Activated naive CD4-positive, alpha-beta T cell treated with anti-CD3 and anti-CD28 coated beads, Interleukin-2, amount 50 U/mL, for 72 hours (primary cell): ENCODE measurements around the gene BEST4. TPM values are rescaled to one million over a fixed set of nuclear protein-coding genes. Genes with fewer than 3 reads are reported as not detected.
A peak's percentile ranks its signal among the peaks of the same experiment; 100 is the strongest.
"Not testable (repeated sequence)": the region's sequence is repeated elsewhere in the genome, so short reads cannot be mapped to it uniquely, and the experiment has no call there.

Experiments used
- ATAC-seq, 2 donors: fragments of 150-1000 bp; cut with Tn5 transposase; 2 replicates each; pipeline ENCODE4 v1.10.0; 2021; ENCODE audit warnings: mild to moderate bottlenecking in 2 of 2, moderate library complexity in 2 of 2
- DNase-seq, 2 donors: peaks; one replicate each; pipeline ENCODE4 v3.0.0; 2021 to 2022; ENCODE audit warnings: low spot score in 2 of 2
- H3K27ac Mint-ChIP-seq, 2 donors: one replicate each; pipeline ENCODE4 v1.8.0; 2022; ENCODE audit warnings: mild to moderate bottlenecking in 2 of 2, mixed read lengths in 2 of 2
- H3K36me3 Mint-ChIP-seq, 2 donors: one replicate each; pipeline ENCODE4 v1.8.0; 2022; ENCODE audit warnings: mixed read lengths in 2 of 2
- H3K9me3 Mint-ChIP-seq, 2 donors: one replicate each; pipeline ENCODE4 v1.8.0; 2022; ENCODE audit warnings: mixed read lengths in 2 of 2
- total RNA-seq, 2 donors: library from RNA; stranded (reverse); gene quantifications; one replicate each; pipeline ENCODE4 v1.2.3, GENCODE V29; 2022

BEST4 gene
- total RNA-seq, 2 donors from 2014 or later = 0.80 to 1.8 TPM

GRCh38 chr1:44822131-44822701, 34.2 kb upstream of the BEST4 start:
- Mint-ChIP-seq H3K27ac (no peak overlapping the region), H3K36me3 (peaks cover 0 to 12% of the 10 kb centered on the region in 2 donors), H3K9me3 (no peaks in the 10 kb centered on the region)
- DNase-seq = no peak
- no peak for ATAC-seq

GRCh38 chr1:44821240-44821715, 33.3 kb upstream of the BEST4 start:
- H3K27ac Mint-ChIP-seq = peak overlapping the region in 1 of 2 donors; percentile 99
- DNase-seq (no peak), ATAC-seq (no peak)
- peaks cover 0 to 15% of the 10 kb centered on the region in 2 donors for H3K36me3 Mint-ChIP-seq
- H3K9me3 Mint-ChIP-seq = no peaks in the 10 kb centered on the region

GRCh38 chr1:44820328-44821239, 32.6 kb upstream of the BEST4 start:
- peaks cover under 1 to 15% of the 10 kb centered on the region in 2 donors for H3K36me3 Mint-ChIP-seq
- ATAC-seq (peak in 1 of 2 donors; percentile 0), DNase-seq (no peak)
- no peaks in the 10 kb centered on the region for H3K9me3 Mint-ChIP-seq
- peak overlapping the region; percentile 99 to 100 for H3K27ac Mint-ChIP-seq

GRCh38 chr1:44819608-44820327, 31.8 kb upstream of the BEST4 start:
- peak overlapping the region; percentile 99 to 100 for H3K27ac Mint-ChIP-seq
- peak; percentile 88 to 91 for ATAC-seq

GRCh38 chr1:44819196-44819607, 31.2 kb upstream of the BEST4 start:
- DNase-seq = no peak
- Mint-ChIP-seq H3K9me3 (no peaks in the 10 kb centered on the region), H3K27ac (peak overlapping the region; percentile 99 to 100), H3K36me3 (peaks cover 13 to 26% of the 10 kb centered on the region in 2 donors)
- no peak for ATAC-seq

More at GRCh38 chr1:44819608-44820327, 31.8 kb upstream of the BEST4 start:
- peak; percentile 80 to 89 for DNase-seq
- Mint-ChIP-seq H3K9me3 (no peaks in the 10 kb centered on the region), H3K36me3 (peaks cover 9 to 23% of the 10 kb centered on the region in 2 donors)

GRCh38 chr1:44817771-44818495, 30.0 kb upstream of the BEST4 start:
- DNase-seq (no peak), ATAC-seq (no peak)
- Mint-ChIP-seq H3K27ac (peak overlapping the region; percentile 73 to 99), H3K36me3 (peaks cover 16 to 26% of the 10 kb centered on the region in 2 donors), H3K9me3 (no peaks in the 10 kb centered on the region)

DNA sequence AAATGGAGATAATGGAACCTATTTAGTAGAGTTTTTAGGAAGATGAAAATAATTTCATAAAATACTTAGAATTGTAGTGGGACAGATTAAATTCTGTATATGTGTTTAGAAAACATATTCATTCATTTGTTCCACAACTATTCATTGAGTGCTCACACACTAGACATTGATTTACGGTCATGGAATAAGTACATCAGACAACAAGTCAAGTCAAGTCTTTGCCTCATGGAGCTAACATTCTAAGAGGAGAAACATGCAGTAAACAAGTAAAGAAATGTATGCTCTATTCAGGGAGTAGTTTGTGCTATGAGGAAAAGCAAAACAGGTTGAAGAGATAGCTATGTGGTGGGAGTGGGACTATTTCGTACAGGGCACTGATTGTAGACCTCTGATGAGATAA, 29.3 kb upstream of the BEST4 start:
- no peaks in the 10 kb centered on the region for H3K9me3 Mint-ChIP-seq
- no peak for ATAC-seq
- DNase-seq = no peak
- H3K27ac Mint-ChIP-seq = peak overlapping the region; percentile 13 to 99
- H3K36me3 Mint-ChIP-seq = peaks cover 16 to 26% of the 10 kb centered on the region in 2 donors

DNA sequence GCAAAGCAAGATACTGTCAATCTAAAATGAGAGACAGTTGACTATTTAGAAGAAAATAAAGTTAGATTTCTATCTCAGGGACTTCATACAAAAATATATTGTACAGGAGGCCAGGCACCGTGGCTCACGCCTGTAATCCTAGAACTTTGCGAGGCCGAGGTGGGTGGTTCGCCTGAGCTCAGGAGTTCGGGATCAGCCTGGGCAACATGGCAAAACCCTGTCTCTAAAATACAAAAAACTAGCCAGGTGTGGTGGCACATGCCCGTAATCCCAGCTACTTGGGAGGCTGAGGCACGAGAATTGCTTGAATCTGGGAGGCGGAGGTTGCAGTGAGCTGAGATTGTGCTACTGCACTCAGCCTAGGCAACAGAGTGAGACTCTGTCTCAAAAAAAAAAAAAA, 28.0 kb upstream of the BEST4 start:
- peaks cover 16 to 34% of the 10 kb centered on the region in 2 donors for H3K36me3 Mint-ChIP-seq
- not testable (repeated sequence) for ATAC-seq, DNase-seq, H3K9me3 Mint-ChIP-seq
- peak overlapping the region; percentile 96 for H3K27ac Mint-ChIP-seq

DNA sequence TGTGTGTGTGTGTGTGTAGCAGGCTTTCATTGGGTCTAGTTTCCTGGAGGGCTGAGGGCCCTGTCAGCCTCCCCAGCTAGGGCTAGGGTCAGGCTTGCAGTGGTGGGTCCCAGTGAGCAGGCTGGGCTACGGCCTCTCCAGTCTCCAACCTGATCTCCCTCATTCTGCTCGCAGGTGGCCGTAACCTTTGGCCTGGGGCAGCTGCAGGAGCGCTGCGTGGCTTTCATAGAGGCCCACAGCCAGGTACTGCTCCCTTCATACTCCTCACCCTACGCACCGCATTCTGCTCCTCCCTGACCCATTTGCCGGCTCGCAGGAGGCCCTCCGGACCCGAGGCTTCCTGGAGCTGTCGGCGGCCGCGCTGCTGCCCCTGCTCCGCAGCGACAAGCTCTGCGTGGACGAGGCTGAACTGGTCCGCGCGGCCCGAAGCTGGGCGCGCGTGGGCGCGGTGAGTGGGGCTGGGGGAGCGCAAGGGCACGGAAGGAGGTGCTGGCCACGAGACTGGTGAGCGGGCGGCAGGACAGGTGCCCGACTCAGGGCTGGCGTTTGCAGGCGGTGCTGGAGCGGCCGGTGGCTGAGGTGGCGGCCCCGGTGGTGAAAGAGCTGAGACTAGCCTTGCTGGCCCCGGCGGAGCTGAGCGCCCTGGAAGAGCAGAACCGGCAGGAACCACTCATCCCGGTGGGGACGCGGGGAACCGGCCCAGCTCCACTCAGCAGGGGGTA, 25.0 kb upstream of the BEST4 start:
- peak overlapping the region in 1 of 2 donors; percentile 97 for H3K27ac Mint-ChIP-seq
- H3K36me3 Mint-ChIP-seq = peaks cover 16 to 30% of the 10 kb centered on the region in 2 donors
- no peaks in the 10 kb centered on the region for H3K9me3 Mint-ChIP-seq
- DNase-seq (no peak), ATAC-seq (no peak)

DNA sequence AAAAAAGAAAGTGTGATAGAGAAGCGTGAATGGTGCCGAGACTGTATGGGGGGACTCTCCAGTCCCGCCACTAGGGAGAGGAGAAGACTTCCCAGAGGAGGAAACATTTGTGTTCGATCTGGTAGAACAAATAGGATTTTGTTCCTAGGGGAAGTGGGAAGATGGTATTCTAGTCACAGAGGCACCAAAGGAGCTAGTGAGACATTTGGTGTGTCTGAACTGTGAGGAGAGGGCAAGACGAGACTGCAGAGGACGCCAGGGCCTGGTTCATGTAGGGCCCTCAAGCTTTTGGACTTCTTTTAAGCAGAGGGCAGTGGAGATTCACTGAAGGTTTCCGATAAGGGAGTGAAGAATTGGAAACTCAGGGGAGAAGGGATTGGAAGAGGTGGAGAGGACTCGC, 23.3 kb upstream of the BEST4 start:
- ATAC-seq (no peak), DNase-seq (no peak)
- no peaks in the 10 kb centered on the region for H3K9me3 Mint-ChIP-seq
- H3K36me3 Mint-ChIP-seq = peaks cover 19 to 21% of the 10 kb centered on the region in 2 donors
- peak overlapping the region; percentile 95 to 97 for H3K27ac Mint-ChIP-seq

DNA sequence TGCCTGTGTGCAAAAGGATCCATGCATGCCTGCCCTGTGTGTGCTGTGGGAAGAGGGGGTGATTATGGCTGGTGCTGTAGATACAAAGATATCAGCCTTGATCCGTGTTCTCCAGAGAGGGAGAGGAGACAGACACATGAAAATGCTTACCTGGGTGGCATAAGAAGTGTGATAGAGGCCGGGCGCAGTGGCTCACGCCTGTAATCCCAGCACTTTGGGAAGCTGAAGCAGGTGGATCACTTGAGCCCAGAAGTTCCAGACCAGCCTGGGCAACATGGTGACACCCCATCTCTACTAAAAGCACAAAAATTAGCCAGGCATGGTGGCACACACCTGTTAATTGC, 22.8 kb upstream of the BEST4 start:
- DNase-seq, H3K9me3 Mint-ChIP-seq, ATAC-seq: not testable (repeated sequence)
- Mint-ChIP-seq H3K27ac (peak overlapping the region; percentile 97 to 99), H3K36me3 (peaks cover 20 to 21% of the 10 kb centered on the region in 2 donors)

DNA sequence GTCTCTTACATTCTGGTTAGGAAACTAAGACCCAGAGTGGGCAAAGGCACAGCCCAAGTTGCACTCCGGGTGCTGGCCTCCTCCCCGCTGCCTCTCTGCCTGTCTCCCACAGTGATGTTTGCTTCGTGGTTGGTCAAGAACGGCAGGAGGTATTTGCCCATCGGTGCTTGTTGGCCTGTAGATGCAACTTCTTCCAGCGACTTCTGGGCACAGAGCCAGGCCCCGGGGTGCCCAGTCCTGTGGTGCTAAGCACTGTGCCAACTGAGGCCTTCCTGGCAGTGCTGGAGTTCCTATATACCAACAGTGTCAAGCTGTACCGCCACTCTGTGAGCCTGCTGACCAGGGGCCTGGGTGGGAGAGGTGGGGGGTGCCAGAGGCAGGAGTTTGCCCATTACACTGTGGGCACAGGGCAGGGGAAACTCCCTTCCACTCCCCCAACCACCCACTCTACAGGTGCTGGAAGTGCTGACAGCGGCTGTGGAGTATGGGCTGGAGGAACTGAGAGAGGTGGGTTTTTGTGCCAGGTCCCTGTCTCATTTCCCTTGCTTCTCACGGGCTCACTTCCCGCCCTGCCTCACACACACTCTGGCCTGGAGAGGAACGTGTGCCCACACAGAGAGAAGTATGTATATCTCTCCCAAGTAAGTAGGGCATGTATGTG, 22.3 kb upstream of the BEST4 start:
- Mint-ChIP-seq H3K9me3 (no peaks in the 10 kb centered on the region), H3K36me3 (peaks cover 17 to 21% of the 10 kb centered on the region in 2 donors), H3K27ac (peak overlapping the region; percentile 97 to 99)
- no peak for DNase-seq
- no peak for ATAC-seq

DNA sequence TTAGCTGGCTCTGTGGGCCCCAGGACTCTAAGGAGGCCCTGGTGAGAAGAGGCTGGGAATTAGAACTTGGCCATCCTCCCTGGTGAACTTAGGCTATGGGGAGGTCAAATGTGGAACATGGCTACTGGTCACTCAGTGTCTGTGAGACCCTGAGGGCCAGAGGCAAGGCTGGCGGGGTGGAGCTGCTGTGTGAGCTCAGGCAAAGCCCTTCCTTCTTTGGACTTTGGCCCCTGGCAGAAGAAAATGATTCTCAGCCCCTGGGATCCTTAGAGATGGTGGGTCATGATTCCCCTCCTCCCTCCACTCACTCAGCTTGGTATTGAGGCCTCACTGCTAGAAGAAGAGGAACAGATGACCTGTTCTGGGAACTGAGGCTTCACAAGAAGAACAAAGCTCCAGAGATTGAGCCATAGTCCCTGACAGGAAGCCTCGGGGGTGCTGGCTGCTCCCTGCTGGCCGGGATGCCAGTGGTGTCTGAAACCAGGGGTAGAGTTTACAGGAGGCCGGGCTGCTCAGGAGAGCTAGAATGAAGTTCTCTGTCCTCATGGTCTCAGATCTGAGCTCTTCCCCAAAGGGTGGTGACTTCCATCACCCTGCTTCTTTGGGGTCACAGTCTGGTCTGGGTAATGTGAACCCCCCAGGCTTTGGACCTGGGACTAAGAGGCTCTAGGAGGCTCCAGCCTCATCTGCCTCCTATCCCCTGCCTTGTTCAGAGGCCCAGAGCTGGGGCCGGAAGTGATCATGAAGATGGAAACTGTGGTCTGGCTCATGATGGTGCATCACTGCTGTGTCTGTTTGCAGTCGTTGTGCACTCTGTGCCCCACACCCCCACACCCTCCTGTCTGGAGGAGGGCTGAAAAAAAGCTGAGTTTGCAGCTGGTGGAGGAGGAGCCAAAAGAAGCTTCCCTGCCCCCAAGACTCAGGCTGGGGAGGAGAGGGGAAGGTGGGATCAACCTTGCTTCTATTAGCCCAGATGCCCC, 21.3 kb upstream of the BEST4 start:
- peak; percentile 80 to 90 for DNase-seq
- no peaks in the 10 kb centered on the region for H3K9me3 Mint-ChIP-seq
- H3K27ac Mint-ChIP-seq = peak overlapping the region; percentile 97 to 99
- H3K36me3 Mint-ChIP-seq = peaks cover 11 to 23% of the 10 kb centered on the region in 2 donors
- peak; percentile 49 to 65 for ATAC-seq
